Stomach (tissue), 9 donors: ENCODE data around the gene HSPA12A. TPM values are rescaled to one million over a fixed set of nuclear protein-coding genes. Genes with fewer than 3 reads are reported as not detected.

Experiments
- DNase-seq, 2 donors: peaks; one replicate each; pipeline versions ENCODE4 v3.0.0 to v3.0.0-alpha.2; 2013 to 2019
- H3K27ac ChIP-seq, 5 donors: fragments of 200-600 bp in 4 of 5; sonication (generic) in 4 of 5; one replicate each; pipeline ENCODE4 v1.5.1; 2013 to 2019; ENCODE audit warnings: mild to moderate bottlenecking in 1 of 5, moderate library complexity in 1 of 5
- H3K27me3 ChIP-seq, 3 donors: fragments of 200-600 bp; sonication (generic); one replicate each; pipeline ENCODE4 v1.5.1; 2017 to 2019; ENCODE audit warnings: mixed run types in 1 of 3
- H3K36me3 ChIP-seq, 4 donors: fragments of 200-600 bp; sonication (generic); 1 replicate in 3 of 4; 2 replicates in 1 of 4; pipeline ENCODE4 v1.5.1; 2016 to 2019
- H3K4me1 ChIP-seq, 4 donors: fragments of 200-600 bp; sonication (generic); one replicate each; pipeline ENCODE4 v1.5.1; 2016 to 2019
- H3K4me3 ChIP-seq, 4 donors: fragments of 200-600 bp; sonication (generic) in 3 of 4; one replicate each; pipeline ENCODE4 v1.5.1; 2016 to 2019; ENCODE audit warnings: mild to moderate bottlenecking in 1 of 4
- H3K9me3 ChIP-seq, 4 donors: fragments of 200-600 bp; sonication (generic); one replicate each; pipeline ENCODE4 v1.5.1; 2016 to 2019
- CTCF ChIP-seq, 7 experiments: fragments of 450-650 bp in 4 of 7; fragments of 200-600 bp in 3 of 7; sonication (generic) in 3 of 7; IDR thresholded peaks; one replicate each; pipeline ENCODE4 v1.5.1; 2016 to 2019; ENCODE audit warnings: antibody characterized with exemption in 7 of 7, control low read depth in 2 of 7, mild to moderate bottlenecking in 1 of 7
- EP300 ChIP-seq: sonication (generic); formaldehyde crosslinking; IDR thresholded peaks from one replicate; pipeline ENCODE4 v1.6.1; 2017; ENCODE audit warnings: antibody characterized with exemption
- POLR2A ChIP-seq, 4 donors: fragments of 450-650 bp; IDR thresholded peaks; one replicate each; pipeline ENCODE4 v1.6.1; 2016; ENCODE audit warnings: antibody characterized with exemption in 4 of 4, control low read depth in 2 of 4, mild to moderate bottlenecking in 1 of 4, moderate library complexity in 1 of 4
- POLR2AphosphoS5 ChIP-seq, 3 donors: sonication (generic); formaldehyde crosslinking; IDR thresholded peaks; one replicate each; pipeline ENCODE4 v1.6.1; 2016; ENCODE audit warnings: antibody characterized with exemption in 3 of 3
- WGBS, 5 donors: extraction: QIAGEN DNeasy Blood & Tissue Kit in 3 of 5; methylation state at CpG; one replicate each; pipeline versions ENCODE4 v1.1.5 to v1.1.7; 2013 to 2018; 5-methylcytosine and 5-hydroxymethylcytosine counted together
- intact Hi-C: fragments of 100-400 bp; cut with DNase I; formaldehyde crosslinking; loops from one replicate; pipeline ENCODE4 v1.15.1; 2023; ENCODE audit warnings: low total_unique reads
- polyA plus RNA-seq, 3 donors: library from polyadenylated mRNA; stranded (reverse); fragments of 200-250 nt; gene quantifications; one replicate each; pipeline ENCODE4 v1.2.3, GENCODE V29; 2013
- total RNA-seq, 5 donors: library from RNA; depleted of rRNA; stranded (reverse); fragments of >200 nt; gene quantifications; one replicate each; pipeline versions ENCODE4 v1.1.0 to v1.2.3, GENCODE V29; 2014 to 2016
- donor health status: healthy with polysubstance abuse.
- donor health status: Bipolar disorder and iron deficiency.
- donor health status: healthy.

Gene HSPA12A
- total and polyA plus RNA-seq, 8 donors: 2.0 to 25.5 (median 4.1) TPM

- WGBS, 5 donors: 62 to 73% (median 71%) methylated on average over 9 of the region's 9 CpGs
- no peak overlapping the region for H3K27ac ChIP-seq
- H3K4me1 ChIP-seq: peaks cover 0 to 14% (median 5%) of the 10 kb centered on the region in 4 donors
- DNase-seq: no peak
- no peak overlapping the region for H3K4me3 ChIP-seq
- H3K27me3 ChIP-seq: no peaks in the 10 kb centered on the region
- no peaks in the 10 kb centered on the region for H3K36me3 ChIP-seq
- TF ChIP-seq POLR2A (IDR thresholded peaks at IDR 0.05) (no peak), CTCF (IDR thresholded peaks at IDR 0.05) (no peak), EP300 (no peak), POLR2AphosphoS5 (IDR thresholded peaks at IDR 0.05) (no peak)
- intact Hi-C loops: loop anchor here (5.0 kb wide), 1 partner anchor 489 kb away; no protein-coding TSS in a partner anchor
- H3K9me3 ChIP-seq: no peaks in the 10 kb centered on the region
Measured at GRCh38 chr10:116683166-116683565, 59.2 kb downstream of the HSPA12A start.

- Histone ChIP-seq H3K4me1 (peaks cover 0 to 7% (median 5%) of the 10 kb centered on the region in 4 donors), H3K27me3 (no peaks in the 10 kb centered on the region), H3K9me3 (no peaks in the 10 kb centered on the region), H3K27ac (no peak overlapping the region), H3K4me3 (no peak overlapping the region), H3K36me3 (peaks cover 0 to 28% (median 9%) of the 10 kb centered on the region in 4 donors)
- intact Hi-C loops: no loop called here
- DNase-seq: no peak
- 94 to 96% (median 95%) methylated on average over 15 of the region's 15 CpGs for WGBS, 5 donors
- TF ChIP-seq POLR2A (IDR thresholded peaks at IDR 0.05): no peak
- no peak for TF ChIP-seq POLR2AphosphoS5 (IDR thresholded peaks at IDR 0.05)
- no peak for TF ChIP-seq CTCF (IDR thresholded peaks at IDR 0.05)
- TF ChIP-seq EP300: no peak
Measured at GRCh38 chr10:116679351-116679750, 63.0 kb downstream of the HSPA12A start.

- intact Hi-C loops: no loop called here
- TF ChIP-seq POLR2AphosphoS5 (IDR thresholded peaks at IDR 0.05) (no peak), CTCF (IDR thresholded peaks at IDR 0.05) (no peak), POLR2A (IDR thresholded peaks at IDR 0.05) (no peak), EP300 (no peak)
- no peak overlapping the region for H3K4me3 ChIP-seq
- no peak overlapping the region for H3K27ac ChIP-seq
- WGBS, 5 donors: 74 to 85% (median 76%) methylated on average over 8 of the region's 8 CpGs
- peaks cover 0 to 31% (median 9%) of the 10 kb centered on the region in 4 donors for H3K36me3 ChIP-seq
- H3K9me3 ChIP-seq: no peaks in the 10 kb centered on the region
- no peaks in the 10 kb centered on the region for H3K4me1 ChIP-seq
- DNase-seq: no peak
- H3K27me3 ChIP-seq: no peaks in the 10 kb centered on the region
Measured at GRCh38 chr10:116676633-116677032, 65.7 kb downstream of the HSPA12A start.

- Histone ChIP-seq H3K4me1 (no peaks in the 10 kb centered on the region), H3K27ac (no peak overlapping the region), H3K36me3 (peaks cover 0 to 31% (median 9%) of the 10 kb centered on the region in 4 donors), H3K9me3 (no peaks in the 10 kb centered on the region), H3K27me3 (no peaks in the 10 kb centered on the region), H3K4me3 (no peak overlapping the region)
- 86 to 92% (median 89%) methylated on average over 9 to 11 of the region's 11 CpGs for WGBS, 5 donors
- TF ChIP-seq POLR2AphosphoS5 (IDR thresholded peaks at IDR 0.05) (no peak), POLR2A (IDR thresholded peaks at IDR 0.05) (no peak), CTCF (IDR thresholded peaks at IDR 0.05) (no peak), EP300 (no peak)
- DNase-seq: no peak
- intact Hi-C loops: no loop called here
Measured at GRCh38 chr10:116676118-116676517, 66.2 kb downstream of the HSPA12A start.
